ENCODE data around the gene SMC5.

Gene SMC5

DNA sequence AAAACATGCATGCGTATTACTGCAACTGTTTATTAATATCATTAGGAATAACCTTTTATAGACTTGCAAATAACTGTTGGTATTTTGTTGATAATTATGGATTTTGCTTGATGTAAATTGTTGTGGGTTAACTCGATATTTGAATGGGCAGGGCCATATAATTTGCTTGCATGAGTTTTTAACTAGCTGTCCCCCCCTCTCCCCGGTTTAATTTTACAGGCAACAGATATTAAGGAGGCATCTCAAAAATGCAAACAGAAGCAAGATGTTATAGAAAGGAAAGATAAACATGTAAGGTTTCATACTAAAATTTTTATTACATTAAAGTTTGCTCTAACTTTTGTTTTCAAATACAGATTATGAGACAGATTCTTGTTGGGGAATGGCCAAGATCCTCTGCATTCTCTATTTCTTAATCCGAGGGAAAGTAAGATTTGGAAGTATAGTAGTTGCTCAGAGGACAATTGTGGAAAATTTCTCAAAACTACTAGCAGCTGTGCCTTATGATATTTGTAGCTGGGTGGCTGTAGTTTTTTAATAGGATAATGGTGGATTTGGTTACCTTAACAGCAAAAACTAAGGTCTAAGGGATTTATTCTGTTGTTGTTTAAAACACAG lies 27.3 kb downstream of the SMC5 start:
- no peaks in the 10 kb centered on the region for H3K27me3 ChIP-seq (ENCODE audit: insufficient read depth, poor library complexity, severe bottlenecking)
- H3K36me3 ChIP-seq (ENCODE audit: low read depth): peaks cover 98% of the 10 kb centered on the region
- H3K27ac ChIP-seq (ENCODE audit: poor library complexity, severe bottlenecking): no peak overlapping the region
- ATAC-seq (ENCODE audit: low read depth) (no peak), DNase-seq (ENCODE audit: low spot score) (no peak)
- no peak overlapping the region for H3K4me3 ChIP-seq (ENCODE audit: severe bottlenecking)
- no peaks in the 10 kb centered on the region for H3K4me1 ChIP-seq (ENCODE audit: insufficient read depth, poor library complexity, severe bottlenecking)
- TF ChIP-seq CTCF (IDR thresholded peaks at IDR 0.05; ENCODE audit: poor library complexity, severe bottlenecking): no peak
- H3K9me3 ChIP-seq (ENCODE audit: severe bottlenecking): no peaks in the 10 kb centered on the region

GRCh38 chr9:70290626-70291025 lies 31.8 kb downstream of the SMC5 start:
- no peak for DNase-seq (ENCODE audit: low spot score)
- no peak for ATAC-seq (ENCODE audit: low read depth)
- peaks cover 6% of the 10 kb centered on the region for H3K9me3 ChIP-seq (ENCODE audit: severe bottlenecking)
- no peaks in the 10 kb centered on the region for H3K4me1 ChIP-seq (ENCODE audit: insufficient read depth, poor library complexity, severe bottlenecking)
- H3K27me3 ChIP-seq (ENCODE audit: insufficient read depth, poor library complexity, severe bottlenecking): no peaks in the 10 kb centered on the region
- H3K36me3 ChIP-seq (ENCODE audit: low read depth): peaks cover 77% of the 10 kb centered on the region
- no peak overlapping the region for H3K4me3 ChIP-seq (ENCODE audit: severe bottlenecking)
- H3K27ac ChIP-seq (ENCODE audit: poor library complexity, severe bottlenecking): no peak overlapping the region
- TF ChIP-seq CTCF (IDR thresholded peaks at IDR 0.05; ENCODE audit: poor library complexity, severe bottlenecking): no peak

DNA sequence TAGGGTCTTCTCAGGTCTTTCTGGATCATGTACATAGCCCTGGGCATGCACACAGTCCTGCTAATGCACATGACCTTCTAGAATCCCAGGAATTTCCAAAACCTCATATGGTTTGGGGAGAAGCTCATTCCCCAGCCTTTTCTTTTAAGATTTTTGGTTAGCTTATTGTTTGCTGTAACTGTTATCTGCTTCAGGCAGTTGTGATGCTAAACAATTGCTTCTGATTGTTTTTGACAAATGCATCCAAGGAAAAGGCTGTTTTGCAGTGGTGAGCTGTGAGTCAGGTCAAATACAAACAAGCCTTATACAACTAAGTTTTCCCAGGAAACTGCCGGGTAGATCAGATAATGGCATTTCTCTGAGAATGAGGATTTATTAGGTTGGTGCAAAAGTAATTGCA lies 32.7 kb downstream of the SMC5 start:
- TF ChIP-seq CTCF (IDR thresholded peaks at IDR 0.05; ENCODE audit: poor library complexity, severe bottlenecking): no peak
- H3K4me3 ChIP-seq (ENCODE audit: severe bottlenecking): no peak overlapping the region
- no peak overlapping the region for H3K27ac ChIP-seq (ENCODE audit: poor library complexity, severe bottlenecking)
- ATAC-seq (ENCODE audit: low read depth): no peak
- no peak for DNase-seq (ENCODE audit: low spot score)
- no peaks in the 10 kb centered on the region for H3K4me1 ChIP-seq (ENCODE audit: insufficient read depth, poor library complexity, severe bottlenecking)
- H3K9me3 ChIP-seq (ENCODE audit: severe bottlenecking): peaks cover 6% of the 10 kb centered on the region
- no peaks in the 10 kb centered on the region for H3K27me3 ChIP-seq (ENCODE audit: insufficient read depth, poor library complexity, severe bottlenecking)
- H3K36me3 ChIP-seq (ENCODE audit: low read depth): peaks cover 72% of the 10 kb centered on the region

DNA sequence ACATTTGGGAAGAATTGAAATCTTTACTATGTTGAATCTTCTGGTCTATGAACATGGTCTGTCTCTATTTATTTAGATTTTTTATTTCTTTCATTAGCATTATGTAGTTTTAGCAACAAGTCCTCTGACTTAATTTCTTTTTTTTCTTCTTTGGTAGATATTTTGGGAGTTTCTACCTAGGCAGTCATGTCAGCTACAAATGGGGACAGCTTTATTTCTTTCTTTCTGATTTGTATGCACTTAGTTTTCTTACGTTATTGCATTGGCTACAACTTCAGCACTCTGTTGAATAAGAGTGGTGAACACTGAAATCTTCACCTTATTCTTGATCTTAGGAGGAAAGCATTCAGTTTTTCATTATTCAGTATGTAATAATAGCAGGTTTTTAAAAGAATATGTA lies 33.5 kb downstream of the SMC5 start:
- no peaks in the 10 kb centered on the region for H3K27me3 ChIP-seq (ENCODE audit: insufficient read depth, poor library complexity, severe bottlenecking)
- H3K9me3 ChIP-seq (ENCODE audit: severe bottlenecking): peaks cover 6% of the 10 kb centered on the region
- peaks cover 74% of the 10 kb centered on the region for H3K36me3 ChIP-seq (ENCODE audit: low read depth)
- no peak for TF ChIP-seq CTCF (IDR thresholded peaks at IDR 0.05; ENCODE audit: poor library complexity, severe bottlenecking)
- H3K4me3 ChIP-seq (ENCODE audit: severe bottlenecking): no peak overlapping the region
- no peaks in the 10 kb centered on the region for H3K4me1 ChIP-seq (ENCODE audit: insufficient read depth, poor library complexity, severe bottlenecking)
- DNase-seq (ENCODE audit: low spot score) (no peak), ATAC-seq (ENCODE audit: low read depth) (no peak)
- H3K27ac ChIP-seq (ENCODE audit: poor library complexity, severe bottlenecking): no peak overlapping the region

DNA sequence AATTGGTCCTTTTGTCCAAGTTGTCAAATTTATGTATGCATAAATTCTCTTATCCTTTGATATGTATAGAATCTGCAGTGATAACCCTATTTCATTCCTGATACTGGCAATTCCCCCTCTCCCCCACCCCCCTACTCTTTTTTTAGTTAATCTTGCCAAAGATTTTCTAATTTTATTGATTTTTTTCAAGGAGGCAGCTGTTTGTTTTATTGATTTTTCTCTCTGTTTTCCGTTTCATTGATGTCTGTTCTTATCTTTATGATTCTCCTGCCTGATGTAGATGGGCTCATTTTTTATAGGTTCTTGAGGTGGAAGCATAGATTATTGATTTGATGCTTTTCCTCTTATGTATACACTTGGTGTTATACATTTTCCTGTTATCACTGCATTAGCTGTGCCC lies 34.4 kb downstream of the SMC5 start:
- no peak overlapping the region for H3K4me3 ChIP-seq (ENCODE audit: severe bottlenecking)
- H3K4me1 ChIP-seq (ENCODE audit: insufficient read depth, poor library complexity, severe bottlenecking): no peaks in the 10 kb centered on the region
- DNase-seq (ENCODE audit: low spot score): no peak
- ATAC-seq (ENCODE audit: low read depth): no peak
- no peak for TF ChIP-seq CTCF (IDR thresholded peaks at IDR 0.05; ENCODE audit: poor library complexity, severe bottlenecking)
- H3K27ac ChIP-seq (ENCODE audit: poor library complexity, severe bottlenecking): no peak overlapping the region
- H3K27me3 ChIP-seq (ENCODE audit: insufficient read depth, poor library complexity, severe bottlenecking): no peaks in the 10 kb centered on the region
- peaks cover 74% of the 10 kb centered on the region for H3K36me3 ChIP-seq (ENCODE audit: low read depth)
- H3K9me3 ChIP-seq (ENCODE audit: severe bottlenecking): peaks cover 6% of the 10 kb centered on the region
